Parathyroid adenoma (tissue), 2 donors: ENCODE measurements around the gene ITGA11.

Experiments used
- H2AFZ ChIP-seq: fragments of 300-600 bp; sonication (generic); one replicate; pipeline ENCODE4 v1.7.0; 2017; ENCODE audit warnings: antibody characterized with exemption, mild to moderate bottlenecking
- H3K27ac ChIP-seq: fragments of 300-600 bp; sonication (generic); one replicate; pipeline ENCODE4 v1.7.0; 2017
- H3K27me3 ChIP-seq: fragments of 300-600 bp; sonication (generic); one replicate; pipeline ENCODE4 v1.7.0; 2017; ENCODE audit warnings: low read length; ENCODE audit not compliant: control insufficient read depth, insufficient read depth
- H3K36me3 ChIP-seq: fragments of 300-600 bp; sonication (generic); one replicate; pipeline ENCODE4 v1.7.0; 2017; ENCODE audit warnings: low read length; ENCODE audit not compliant: control insufficient read depth, insufficient read depth
- H3K4me1 ChIP-seq: fragments of 300-600 bp; sonication (generic); one replicate; pipeline ENCODE4 v1.7.0; 2017; ENCODE audit warnings: control low read depth
- H3K4me2 ChIP-seq: fragments of 300-600 bp; sonication (generic); one replicate; pipeline ENCODE4 v1.7.0; 2017; ENCODE audit warnings: low read length
- H3K4me3 ChIP-seq: fragments of 300-600 bp; sonication (generic); one replicate; pipeline ENCODE4 v1.7.0; 2017; ENCODE audit warnings: low read depth, low read length
- H3K79me2 ChIP-seq: fragments of 300-600 bp; sonication (generic); one replicate; pipeline ENCODE4 v1.7.0; 2017; ENCODE audit warnings: control low read depth
- H3K9ac ChIP-seq: fragments of 300-600 bp; sonication (generic); one replicate; pipeline ENCODE4 v1.7.0; 2017; ENCODE audit warnings: mild to moderate bottlenecking
- H3K9me3 ChIP-seq: fragments of 300-600 bp; sonication (generic); one replicate; pipeline ENCODE4 v1.7.0; 2017; ENCODE audit warnings: low read length; ENCODE audit not compliant: control insufficient read depth
- TF ChIP-seq, protein P1 (sequence below): fragments of 300-600 bp; sonication (generic); IDR thresholded peaks from one replicate; pipeline ENCODE4 v1.7.0; 2017; ENCODE audit warnings: antibody characterized with exemption, mild to moderate bottlenecking
- donor health status: primary hyperparathyroidism.

Gene ITGA11

DNA sequence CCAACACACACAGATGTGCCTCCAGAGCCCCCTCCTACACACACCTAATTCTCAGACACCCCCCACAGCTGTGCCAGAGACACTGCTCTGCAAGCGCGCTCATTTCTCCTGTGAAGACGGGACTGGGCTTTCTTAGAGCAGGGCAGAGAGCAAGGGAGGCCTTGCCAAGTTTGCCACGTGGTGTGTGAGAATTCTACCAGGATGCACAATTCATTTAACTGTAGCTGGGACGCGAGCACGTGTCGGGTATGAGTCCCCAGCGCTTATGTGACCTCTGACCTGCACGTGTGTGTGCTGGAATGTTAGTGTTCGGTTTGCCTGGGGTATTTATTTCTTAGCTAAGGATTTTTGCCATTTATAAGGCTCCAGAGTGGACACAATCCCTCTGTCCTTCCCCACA, 117.4 kb downstream of the ITGA11 start:
- no peaks in the 10 kb centered on the region for H3K36me3 ChIP-seq
- H3K4me1 ChIP-seq: no peaks in the 10 kb centered on the region
- H3K4me2 ChIP-seq: no peak overlapping the region
- TF ChIP-seq, protein P1, sequence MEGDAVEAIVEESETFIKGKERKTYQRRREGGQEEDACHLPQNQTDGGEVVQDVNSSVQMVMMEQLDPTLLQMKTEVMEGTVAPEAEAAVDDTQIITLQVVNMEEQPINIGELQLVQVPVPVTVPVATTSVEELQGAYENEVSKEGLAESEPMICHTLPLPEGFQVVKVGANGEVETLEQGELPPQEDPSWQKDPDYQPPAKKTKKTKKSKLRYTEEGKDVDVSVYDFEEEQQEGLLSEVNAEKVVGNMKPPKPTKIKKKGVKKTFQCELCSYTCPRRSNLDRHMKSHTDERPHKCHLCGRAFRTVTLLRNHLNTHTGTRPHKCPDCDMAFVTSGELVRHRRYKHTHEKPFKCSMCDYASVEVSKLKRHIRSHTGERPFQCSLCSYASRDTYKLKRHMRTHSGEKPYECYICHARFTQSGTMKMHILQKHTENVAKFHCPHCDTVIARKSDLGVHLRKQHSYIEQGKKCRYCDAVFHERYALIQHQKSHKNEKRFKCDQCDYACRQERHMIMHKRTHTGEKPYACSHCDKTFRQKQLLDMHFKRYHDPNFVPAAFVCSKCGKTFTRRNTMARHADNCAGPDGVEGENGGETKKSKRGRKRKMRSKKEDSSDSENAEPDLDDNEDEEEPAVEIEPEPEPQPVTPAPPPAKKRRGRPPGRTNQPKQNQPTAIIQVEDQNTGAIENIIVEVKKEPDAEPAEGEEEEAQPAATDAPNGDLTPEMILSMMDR: no peak
- no peaks in the 10 kb centered on the region for H3K27me3 ChIP-seq
- H2AFZ ChIP-seq: no peak overlapping the region
- no peaks in the 10 kb centered on the region for H3K9me3 ChIP-seq
- H3K9ac ChIP-seq: no peak overlapping the region
- H3K79me2 ChIP-seq: no peaks in the 10 kb centered on the region
- no peak overlapping the region for H3K4me3 ChIP-seq
- H3K27ac ChIP-seq: no peak overlapping the region

DNA sequence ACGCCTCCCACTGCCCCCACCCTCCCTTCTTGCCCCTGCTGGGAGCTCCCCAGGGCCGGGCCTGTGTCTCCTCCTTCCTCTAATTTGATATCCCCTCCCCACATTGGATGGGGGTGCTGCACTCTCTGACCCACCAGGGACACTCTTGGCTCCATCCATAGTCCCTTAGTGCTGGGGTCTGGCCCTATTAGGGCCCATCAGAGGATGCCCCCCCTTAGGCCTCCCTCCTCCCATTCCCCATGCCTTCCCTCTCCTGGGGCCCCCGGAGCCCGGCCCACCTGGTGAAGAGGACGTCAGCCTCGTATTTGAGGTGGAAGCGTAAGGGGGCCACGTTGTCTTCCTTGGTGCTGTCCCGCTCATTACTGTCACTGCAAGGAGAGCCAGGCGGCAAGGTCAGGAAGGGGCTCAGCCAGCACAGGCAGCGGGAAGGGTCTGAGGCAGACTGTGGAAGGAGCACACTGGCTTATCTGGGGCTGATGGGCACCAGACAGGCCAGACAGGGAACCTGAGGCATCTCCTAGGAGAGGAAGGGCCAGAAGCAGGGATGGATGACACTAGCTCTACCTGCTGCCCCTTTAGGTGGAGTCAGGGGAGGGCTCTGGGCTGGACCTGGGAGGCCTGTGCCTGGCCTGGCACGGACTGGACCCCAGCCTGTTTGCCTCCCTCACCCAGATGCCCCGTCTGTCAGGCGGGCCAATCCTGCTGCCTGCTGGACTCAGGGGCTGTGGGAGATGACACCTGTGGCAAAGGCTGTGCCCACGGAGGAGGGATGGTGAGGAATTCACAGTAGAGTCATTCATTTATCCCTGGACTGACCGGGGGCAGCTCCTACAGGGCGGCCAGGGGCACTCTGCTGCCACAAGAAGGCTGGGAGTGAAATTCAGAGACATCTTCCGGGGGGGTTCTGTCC, 118.2 kb downstream of the ITGA11 start:
- TF ChIP-seq, protein P1: no peak
- H3K4me3 ChIP-seq: no peak overlapping the region
- no peaks in the 10 kb centered on the region for H3K9me3 ChIP-seq
- H3K4me2 ChIP-seq: no peak overlapping the region
- no peak overlapping the region for H2AFZ ChIP-seq
- no peaks in the 10 kb centered on the region for H3K79me2 ChIP-seq
- no peaks in the 10 kb centered on the region for H3K27me3 ChIP-seq
- H3K9ac ChIP-seq: no peak overlapping the region
- no peaks in the 10 kb centered on the region for H3K4me1 ChIP-seq
- H3K27ac ChIP-seq: no peak overlapping the region
- no peaks in the 10 kb centered on the region for H3K36me3 ChIP-seq

DNA sequence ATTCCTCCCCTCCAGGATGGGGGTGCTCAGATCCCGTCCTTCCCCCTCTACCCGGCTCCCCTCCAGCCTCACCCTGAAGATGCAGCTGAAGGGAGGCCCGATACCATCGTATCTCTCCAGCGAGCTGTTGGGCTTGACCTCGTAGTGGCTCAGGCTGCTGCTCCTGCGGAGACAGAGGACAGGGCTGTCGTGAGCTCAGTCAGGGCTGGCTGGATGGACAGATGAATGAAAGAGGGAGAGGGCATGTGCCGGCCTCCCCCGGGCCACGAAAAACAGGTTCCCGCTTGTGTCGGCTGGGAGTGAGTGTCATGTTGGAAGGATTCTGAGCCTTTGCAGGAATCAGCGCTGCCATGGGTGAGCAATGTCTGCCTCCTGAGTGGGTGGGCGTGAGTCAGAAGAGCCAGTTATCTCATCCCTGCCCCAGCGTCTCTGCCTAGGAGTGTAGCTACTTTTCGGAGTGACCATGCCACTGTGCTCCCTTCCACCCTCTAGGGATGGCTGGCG, 119.2 kb downstream of the ITGA11 start:
- no peaks in the 10 kb centered on the region for H3K4me1 ChIP-seq
- H3K79me2 ChIP-seq: no peaks in the 10 kb centered on the region
- H3K9ac ChIP-seq: no peak overlapping the region
- no peak overlapping the region for H3K4me2 ChIP-seq
- H2AFZ ChIP-seq: no peak overlapping the region
- no peaks in the 10 kb centered on the region for H3K36me3 ChIP-seq
- H3K4me3 ChIP-seq: no peak overlapping the region
- no peaks in the 10 kb centered on the region for H3K9me3 ChIP-seq
- TF ChIP-seq, protein P1: no peak
- H3K27ac ChIP-seq: no peak overlapping the region
- H3K27me3 ChIP-seq: no peaks in the 10 kb centered on the region

DNA sequence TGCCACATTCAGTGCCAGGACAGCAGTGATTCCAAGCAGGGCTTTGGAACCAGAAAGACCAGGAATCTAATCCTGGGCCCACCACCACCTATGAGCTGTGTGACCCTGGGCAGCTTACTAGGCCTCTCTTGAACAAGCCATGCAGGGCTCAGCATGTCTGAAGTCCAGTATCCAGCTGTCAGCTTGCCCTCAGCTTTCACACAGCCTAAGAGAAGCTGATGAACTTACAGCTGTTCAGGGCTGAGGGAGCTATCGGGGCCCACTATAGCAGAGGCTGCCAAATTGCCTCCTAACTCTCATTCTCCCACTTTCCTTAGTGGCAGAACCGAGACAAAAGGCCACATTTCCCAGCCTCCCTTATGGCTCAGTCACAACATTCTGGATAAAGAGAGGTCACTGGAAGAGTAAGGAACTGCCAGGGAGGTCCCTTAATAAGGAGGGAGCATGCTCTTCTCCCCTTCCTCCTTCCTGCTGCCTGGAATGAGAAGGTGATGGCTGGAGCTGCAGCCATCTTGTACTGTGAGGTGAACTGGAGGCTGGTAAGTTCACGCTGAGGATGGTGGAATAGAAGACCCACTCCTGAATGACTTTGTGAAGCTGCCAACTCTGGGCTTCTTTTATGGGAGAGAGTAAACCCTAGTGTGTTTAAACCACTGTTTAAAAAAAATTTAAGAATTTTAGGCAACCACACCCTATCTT, 120.0 kb downstream of the ITGA11 start:
- Histone ChIP-seq H3K9me3 (no peaks in the 10 kb centered on the region), H3K27me3 (no peaks in the 10 kb centered on the region), H3K36me3 (no peaks in the 10 kb centered on the region), H3K4me2 (no peak overlapping the region), H3K4me3 (no peak overlapping the region), H3K79me2 (no peaks in the 10 kb centered on the region), H3K9ac (no peak overlapping the region), H2AFZ (no peak overlapping the region), H3K27ac (no peak overlapping the region), H3K4me1 (no peaks in the 10 kb centered on the region)
- TF ChIP-seq, protein P1: no peak
